GM23248 (cell line): ENCODE data around the gene ZMIZ2.

ENCODE experiments used
- EZH2 ChIP-seq: fragments of 200-600 bp; sonication (generic); IDR thresholded peaks from 2 replicates; pipeline ENCODE4 v1.6.1; 2018; ENCODE audit warnings: antibody characterized with exemption, mild to moderate bottlenecking; ENCODE audit not compliant: insufficient read depth, poor library complexity, severe bottlenecking
- EZH2phosphoT487 ChIP-seq: fragments of 200-600 bp; sonication (generic); IDR thresholded peaks from 2 replicates; pipeline ENCODE4 v1.6.1; 2018; ENCODE audit warnings: antibody characterized with exemption, moderate library complexity, mild to moderate bottlenecking, low read depth; ENCODE audit not compliant: insufficient read depth

DNA sequence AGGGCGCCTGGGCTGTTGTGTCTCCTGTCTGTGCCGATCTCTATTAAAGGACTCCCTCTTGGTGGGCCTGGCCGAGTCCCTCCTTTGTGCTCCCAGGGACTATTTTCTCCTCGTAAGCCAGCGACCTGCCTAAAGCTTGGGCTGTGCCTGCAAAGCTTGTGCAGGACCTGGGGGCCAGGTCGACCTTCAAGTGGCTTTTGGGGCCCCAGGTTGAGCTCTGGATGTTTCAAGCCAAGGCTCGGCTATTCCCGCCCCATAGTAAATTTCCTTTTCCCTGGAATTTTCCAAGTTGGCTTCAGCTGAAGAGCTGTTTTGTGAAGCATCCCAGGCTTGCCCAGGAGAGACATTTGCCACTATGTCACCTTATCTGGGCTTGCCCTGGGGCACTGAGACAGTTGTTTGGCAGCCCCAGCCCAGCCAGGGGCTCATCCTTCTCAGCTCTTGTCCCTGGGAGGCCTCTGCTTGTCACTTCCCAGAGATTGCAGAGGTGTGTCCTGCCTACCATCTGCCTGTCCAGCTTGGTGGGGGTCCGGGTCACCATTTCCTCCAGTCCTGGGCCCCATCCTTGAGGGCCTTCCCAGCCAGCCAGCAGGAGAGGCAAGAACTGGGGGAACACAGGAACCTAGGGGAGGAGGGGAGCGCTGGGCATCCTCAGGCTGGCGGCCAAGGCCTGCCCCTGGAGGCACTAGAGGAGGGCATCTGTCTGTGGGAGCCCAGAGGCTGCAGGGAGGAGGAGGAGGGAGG lies 20.2 kb downstream of the ZMIZ2 start:
- no peak for TF ChIP-seq EZH2
- no peak for TF ChIP-seq EZH2phosphoT487
